ENCODE results near the gene MEMO1.
"Not testable (repeated sequence)": the region's sequence is repeated elsewhere in the genome, so short reads cannot be mapped to it uniquely, and the experiment has no call there.

MEMO1 gene

GRCh38 chr2:31958140-31958717 lies 52.6 kb downstream of the MEMO1 start:
- FAIRE-seq, result no peak
- no peak for TF ChIP-seq POU2F2 (IDR thresholded peaks at IDR 0.05; ENCODE audit: low read depth, low read length)
- no peak for TF ChIP-seq TAF1 (IDR thresholded peaks at IDR 0.05; ENCODE audit: low read depth, low read length)
- DNase-seq (ENCODE audit: insufficient read length, low spot score), result no peak

- FAIRE-seq, result no peak
- TF ChIP-seq TAF1 (IDR thresholded peaks at IDR 0.05; ENCODE audit: low read depth, low read length) (no peak), POLR2AphosphoS5 (IDR thresholded peaks at IDR 0.05; ENCODE audit: low read depth, low read length) (no peak), SPI1 (IDR thresholded peaks at IDR 0.05; ENCODE audit: low read depth, low read length) (no peak), PAX5 (IDR thresholded peaks at IDR 0.05; ENCODE audit: insufficient read depth, low read length, severe bottlenecking) (no peak)
These were observed 53.3 kb downstream of the MEMO1 start for GRCh38 chr2:31957354-31958139.

GRCh38 chr2:31956934-31957333 lies 53.9 kb downstream of the MEMO1 start:
- DNase-seq (ENCODE audit: insufficient read length, low spot score); FAIRE-seq: not testable (repeated sequence)

More at GRCh38 chr2:31957354-31958139, 53.3 kb downstream of the MEMO1 start:
- DNase-seq (ENCODE audit: insufficient read length, low spot score), result no peak

GRCh38 chr2:31956312-31956711 lies 54.5 kb downstream of the MEMO1 start:
- no peak for FAIRE-seq
- TF ChIP-seq PAX5 (IDR thresholded peaks at IDR 0.05; ENCODE audit: insufficient read depth, low read length, severe bottlenecking), result no peak
- no peak for DNase-seq (ENCODE audit: insufficient read length, low spot score)

- DNase-seq (ENCODE audit: insufficient read length, low spot score); FAIRE-seq: not testable (repeated sequence)
These were observed 57.7 kb downstream of the MEMO1 start for GRCh38 chr2:31953095-31953494.

GRCh38 chr2:31950946-31951562 lies 59.8 kb downstream of the MEMO1 start:
- TF ChIP-seq PAX5 (IDR thresholded peaks at IDR 0.05; ENCODE audit: insufficient read depth, low read length, severe bottlenecking) (no peak), TAF1 (IDR thresholded peaks at IDR 0.05; ENCODE audit: low read depth, low read length) (no peak), POU2F2 (IDR thresholded peaks at IDR 0.05; ENCODE audit: low read depth, low read length) (no peak), SPI1 (IDR thresholded peaks at IDR 0.05; ENCODE audit: low read depth, low read length) (no peak), POLR2A (IDR thresholded peaks at IDR 0.05; ENCODE audit: low read depth, low read length) (no peak), POLR2AphosphoS5 (IDR thresholded peaks at IDR 0.05; ENCODE audit: low read depth, low read length) (no peak)
- FAIRE-seq (no peak), DNase-seq (ENCODE audit: insufficient read length, low spot score) (no peak)

GRCh38 chr2:31947871-31948270 lies 62.9 kb downstream of the MEMO1 start:
- DNase-seq (ENCODE audit: insufficient read length, low spot score), result no peak
- peak; percentile 20 for FAIRE-seq
- TF ChIP-seq SPI1 (IDR thresholded peaks at IDR 0.05; ENCODE audit: low read depth, low read length) (no peak), PAX5 (IDR thresholded peaks at IDR 0.05; ENCODE audit: insufficient read depth, low read length, severe bottlenecking) (no peak), POU2F2 (IDR thresholded peaks at IDR 0.05; ENCODE audit: low read depth, low read length) (no peak), POLR2A (IDR thresholded peaks at IDR 0.05; ENCODE audit: low read depth, low read length) (no peak), POLR2AphosphoS5 (IDR thresholded peaks at IDR 0.05; ENCODE audit: low read depth, low read length) (no peak), TAF1 (IDR thresholded peaks at IDR 0.05; ENCODE audit: low read depth, low read length) (no peak)

GRCh38 chr2:31946838-31947237 lies 64.0 kb downstream of the MEMO1 start:
- DNase-seq (ENCODE audit: insufficient read length, low spot score), result no peak
- TF ChIP-seq PAX5 (IDR thresholded peaks at IDR 0.05; ENCODE audit: insufficient read depth, low read length, severe bottlenecking), result no peak
- no peak for TF ChIP-seq POLR2A (IDR thresholded peaks at IDR 0.05; ENCODE audit: low read depth, low read length)
- TF ChIP-seq SPI1 (IDR thresholded peaks at IDR 0.05; ENCODE audit: low read depth, low read length), result no peak
- no peak for TF ChIP-seq TAF1 (IDR thresholded peaks at IDR 0.05; ENCODE audit: low read depth, low read length)
- TF ChIP-seq POU2F2 (IDR thresholded peaks at IDR 0.05; ENCODE audit: low read depth, low read length), result no peak
- TF ChIP-seq POLR2AphosphoS5 (IDR thresholded peaks at IDR 0.05; ENCODE audit: low read depth, low read length), result no peak
- FAIRE-seq, result no peak

- FAIRE-seq (no peak), DNase-seq (ENCODE audit: insufficient read length, low spot score) (no peak)
- TF ChIP-seq POU2F2 (IDR thresholded peaks at IDR 0.05; ENCODE audit: low read depth, low read length) (no peak), TAF1 (IDR thresholded peaks at IDR 0.05; ENCODE audit: low read depth, low read length) (no peak), POLR2AphosphoS5 (IDR thresholded peaks at IDR 0.05; ENCODE audit: low read depth, low read length) (no peak), SPI1 (IDR thresholded peaks at IDR 0.05; ENCODE audit: low read depth, low read length) (no peak), PAX5 (IDR thresholded peaks at IDR 0.05; ENCODE audit: insufficient read depth, low read length, severe bottlenecking) (no peak), POLR2A (IDR thresholded peaks at IDR 0.05; ENCODE audit: low read depth, low read length) (no peak)
These were observed 65.3 kb downstream of the MEMO1 start for GRCh38 chr2:31945572-31945935.

- DNase-seq (ENCODE audit: insufficient read length, low spot score) (no peak), FAIRE-seq (no peak)
- TF ChIP-seq PAX5 (IDR thresholded peaks at IDR 0.05; ENCODE audit: insufficient read depth, low read length, severe bottlenecking), result no peak
- TF ChIP-seq POLR2AphosphoS5 (IDR thresholded peaks at IDR 0.05; ENCODE audit: low read depth, low read length), result no peak
- TF ChIP-seq POLR2A (IDR thresholded peaks at IDR 0.05; ENCODE audit: low read depth, low read length), result no peak
- peak; percentile 52 for TF ChIP-seq SPI1 (IDR thresholded peaks at IDR 0.05; ENCODE audit: low read depth, low read length)
These were observed 65.8 kb downstream of the MEMO1 start for GRCh38 chr2:31944828-31945571.
